ENCODE measurements around the gene KCNK3. TPM values are rescaled to one million over a fixed set of nuclear protein-coding genes. Genes with fewer than 3 reads are reported as not detected.

Gene KCNK3
- total and polyA plus RNA-seq, 10 of the 15 experiments (the other 5 are each of a cell fraction or from before 2014, with no cell fraction given), result 0.13 TPM; not detected in 9

- no peak for TF ChIP-seq SMAD5 (IDR thresholded peaks at IDR 0.05; ENCODE audit: low read depth)
- no peak for TF ChIP-seq ASH2L (IDR thresholded peaks at IDR 0.05; ENCODE audit: borderline replicate concordance, low read depth)
- no peak for TF ChIP-seq CBX3 (IDR thresholded peaks at IDR 0.05; ENCODE audit: borderline replicate concordance, low read depth)
- TF ChIP-seq ETV6 (conservative IDR thresholded peaks at IDR 0.05 in 1 of 2, IDR thresholded peaks at IDR 0.05 in 1 of 2; ENCODE audit: borderline replicate concordance in 1 of 2, low read depth in 1 of 2), result no peak
- TF ChIP-seq MYC (IDR thresholded peaks at IDR 0.05; ENCODE audit: insufficient read depth, insufficient read length, insufficient replicate concordance, low read length, severe bottlenecking), result no peak
Measured at GRCh38 chr2:26723475-26723874, 31.0 kb downstream of the KCNK3 start (continued).

- Histone ChIP-seq H3K27me3 (replicated peaks in 1 of 2; ENCODE audit: control insufficient read depth in 2 of 2, insufficient read depth in 2 of 2, low read length in 1 of 2) (no peaks in the 10 kb centered on the region), H3K9me3 (replicated peaks; ENCODE audit: control insufficient read depth, insufficient read depth, low read length) (no peaks in the 10 kb centered on the region), H3K79me2 (ENCODE audit: control insufficient read depth, insufficient read depth, low read length) (no peaks in the 10 kb centered on the region), H4K20me1 (ENCODE audit: control insufficient read depth, insufficient read depth) (no peaks in the 10 kb centered on the region), H3K4me2 (ENCODE audit: control insufficient read depth, insufficient read depth) (no peak overlapping the region), H2AFZ (ENCODE audit: control insufficient read depth, low read depth, low read length) (no peak overlapping the region), H3K36me3 (ENCODE audit: control insufficient read depth in 2 of 2, insufficient read depth in 2 of 2, low read length in 1 of 2) (no peaks in the 10 kb centered on the region), H3K9ac (ENCODE audit: control insufficient read depth, insufficient read depth, low read length) (no peak overlapping the region), H3K4me1 (ENCODE audit: control insufficient read depth, insufficient read depth, low read length) (no peaks in the 10 kb centered on the region), H3K4me3 (no peak overlapping the region), H3K27ac (ENCODE audit: control insufficient read depth, insufficient read depth) (no peak overlapping the region)
- no peak for ATAC-seq
- FAIRE-seq, result no peak
- ChIA-PET RAD21 (ENCODE audit: unreplicated experiment) (no interaction called here), CTCF (no interaction called here), SMC1A (ENCODE audit: uncharacterized antibody, unreplicated experiment) (no interaction called here), POLR2A (no interaction called here)
- BruUV-seq (replicated peaks), result no TSS peak
- no peak for DNase-seq (ENCODE audit: low read depth, low spot score)
- in situ Hi-C loops (cut with MboI) (no loop called here), intact Hi-C loops (cut with micrococcal nuclease; ENCODE audit: unreplicated experiment) (no loop called here)
- WGBS (ENCODE audit: insufficient coverage, insufficient replicate concordance, low lambda C conversion rate, missing lambda C conversion rate), result 30% methylated on average over 14 of the region's 14 CpGs
- TF ChIP-seq NKRF (conservative IDR thresholded peaks at IDR 0.05) (no peak), FOXK2 (IDR thresholded peaks at IDR 0.05) (no peak), SIX5 (IDR thresholded peaks at IDR 0.05; ENCODE audit: low read depth, low read length, severe bottlenecking) (no peak), ZSCAN29 (IDR thresholded peaks at IDR 0.05) (no peak), SKIL (IDR thresholded peaks at IDR 0.05; ENCODE audit: low read depth, poor library complexity, severe bottlenecking) (no peak), KAT2A (conservative IDR thresholded peaks at IDR 0.05; ENCODE audit: control insufficient read depth, low read depth, low read length) (no peak), YBX1 (IDR thresholded peaks at IDR 0.05) (no peak), E2F4 (IDR thresholded peaks at IDR 0.05; ENCODE audit: low read depth, low read length) (no peak), BMI1 (IDR thresholded peaks at IDR 0.05; ENCODE audit: borderline replicate concordance) (no peak), PML (IDR thresholded peaks at IDR 0.05; ENCODE audit: low read length) (no peak)
Measured at GRCh38 chr2:26723991-26724750, 31.6 kb downstream of the KCNK3 start.
